NCI-H2196 (cell line): Measurements from ENCODE around the gene MS4A4A.
"Not testable (repeated sequence)": the region's sequence is repeated elsewhere in the genome, so short reads cannot be mapped to it uniquely, and the experiment has no call there.

Source experiments
- DNase-seq: peaks from one replicate; lab custom pipeline; 2025; ENCODE audit not compliant: unreplicated experiment; lab: John Stamatoyannopoulos, UW

MS4A4A gene

GRCh38 chr11:60280412-60280811 lies at the start of gene MS4A4A:
TSS of gene MS4A4A (plus strand) at chr11:60280666. CDS start at chr11:60280676, 10 bp downstream.
- DNase-seq, result no peak

- no peak for DNase-seq
These were observed 49.8 kb upstream of the MS4A4A start for GRCh38 chr11:60230681-60231080.

GRCh38 chr11:60235321-60235720 lies 45.1 kb upstream of the MS4A4A start:
- DNase-seq, result no peak

GRCh38 chr11:60240662-60241061 lies 39.8 kb upstream of the MS4A4A start:
- no peak for DNase-seq

GRCh38 chr11:60241786-60242185 lies 38.7 kb upstream of the MS4A4A start:
- DNase-seq, result no peak

- DNase-seq, result no peak
These were observed 37.7 kb upstream of the MS4A4A start, which contains the start of gene MS4A4E for GRCh38 chr11:60242740-60243239. TSS of gene MS4A4E (minus strand) at chr11:60243137. CDS start at chr11:60230055, 13,082 bp downstream.

GRCh38 chr11:60251485-60252212 lies 28.8 kb upstream of the MS4A4A start:
- DNase-seq, result no peak

- no peak for DNase-seq
These were observed 28.0 kb upstream of the MS4A4A start for GRCh38 chr11:60252213-60253108.

GRCh38 chr11:60257956-60258722 lies 22.3 kb upstream of the MS4A4A start:
- no peak for DNase-seq

GRCh38 chr11:60261014-60261413 lies 19.5 kb upstream of the MS4A4A start:
- DNase-seq, result no peak

GRCh38 chr11:60263402-60263801 lies 17.1 kb upstream of the MS4A4A start:
- DNase-seq, result no peak

- no peak for DNase-seq
These were observed 15.8 kb upstream of the MS4A4A start for GRCh38 chr11:60264644-60265043.

GRCh38 chr11:60265373-60266214 lies 14.9 kb upstream of the MS4A4A start:
- peak; percentile 43 for DNase-seq

GRCh38 chr11:60274416-60274815 lies 6.0 kb upstream of the MS4A4A start:
- DNase-seq, result no peak

- no peak for DNase-seq
These were observed 1.0 kb downstream of the MS4A4A start for GRCh38 chr11:60281485-60281884.

GRCh38 chr11:60282286-60282685 lies 1.8 kb downstream of the MS4A4A start:
- DNase-seq, result no peak

GRCh38 chr11:60285411-60286126 lies 5.1 kb downstream of the MS4A4A start:
- DNase-seq, result not testable (repeated sequence)

GRCh38 chr11:60288531-60288930 lies 8.1 kb downstream of the MS4A4A start:
- DNase-seq, result no peak

GRCh38 chr11:60292145-60292544 lies 11.7 kb downstream of the MS4A4A start:
- DNase-seq, result no peak
